ENCODE results near the gene MRPS18A. TPM values are rescaled to one million over a fixed set of nuclear protein-coding genes. Genes with fewer than 3 reads are reported as not detected.
"Not testable (repeated sequence)": the region's sequence is repeated elsewhere in the genome, so short reads cannot be mapped to it uniquely, and the experiment has no call there.

MRPS18A gene
- total and polyA plus RNA-seq, 9 donors, result 21.9 to 45.0 (median 29.8) TPM

DNA sequence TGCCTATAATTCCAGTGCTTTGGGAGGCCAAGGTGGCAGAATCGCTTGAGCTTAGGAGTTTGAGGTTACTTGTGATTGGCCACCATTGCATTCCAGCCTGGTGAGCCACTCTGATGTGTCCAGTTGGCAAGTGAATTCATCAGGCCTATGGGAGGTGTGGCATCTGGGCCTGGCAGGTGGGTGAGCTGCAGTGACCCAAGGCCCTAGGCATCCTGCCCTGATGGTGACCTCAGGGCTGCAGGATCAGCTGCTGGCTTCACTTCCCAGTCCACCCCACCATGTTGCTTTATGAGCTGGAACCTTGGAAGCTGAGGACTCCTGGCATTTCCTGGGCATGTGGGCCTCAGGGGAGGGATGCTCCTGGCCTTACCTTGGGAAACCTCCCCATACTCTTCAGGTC lies 22.2 kb downstream of the MRPS18A start:
- H3K27me3 ChIP-seq, result no peaks in the 10 kb centered on the region
- WGBS, 3 donors, result 88 to 93% (median 90%) methylated on average over 1 of the region's 1 CpG
- H3K36me3 ChIP-seq, result no peaks in the 10 kb centered on the region
- H3K4me3 ChIP-seq, result no peak overlapping the region
- no peak for DNase-seq
- intact Hi-C loops (cut with DNase I), result loop anchor here in 3 of 4 donors (5.0 to 10.0 kb wide), 4 partner anchors 92 to 412 kb away; partner anchors contain the start of gene VEGFA (in 2 of the 3)
- no peak overlapping the region for H3K27ac ChIP-seq
- no peak for TF ChIP-seq POLR2A (IDR thresholded peaks at IDR 0.05)
- TF ChIP-seq, protein P1, sequence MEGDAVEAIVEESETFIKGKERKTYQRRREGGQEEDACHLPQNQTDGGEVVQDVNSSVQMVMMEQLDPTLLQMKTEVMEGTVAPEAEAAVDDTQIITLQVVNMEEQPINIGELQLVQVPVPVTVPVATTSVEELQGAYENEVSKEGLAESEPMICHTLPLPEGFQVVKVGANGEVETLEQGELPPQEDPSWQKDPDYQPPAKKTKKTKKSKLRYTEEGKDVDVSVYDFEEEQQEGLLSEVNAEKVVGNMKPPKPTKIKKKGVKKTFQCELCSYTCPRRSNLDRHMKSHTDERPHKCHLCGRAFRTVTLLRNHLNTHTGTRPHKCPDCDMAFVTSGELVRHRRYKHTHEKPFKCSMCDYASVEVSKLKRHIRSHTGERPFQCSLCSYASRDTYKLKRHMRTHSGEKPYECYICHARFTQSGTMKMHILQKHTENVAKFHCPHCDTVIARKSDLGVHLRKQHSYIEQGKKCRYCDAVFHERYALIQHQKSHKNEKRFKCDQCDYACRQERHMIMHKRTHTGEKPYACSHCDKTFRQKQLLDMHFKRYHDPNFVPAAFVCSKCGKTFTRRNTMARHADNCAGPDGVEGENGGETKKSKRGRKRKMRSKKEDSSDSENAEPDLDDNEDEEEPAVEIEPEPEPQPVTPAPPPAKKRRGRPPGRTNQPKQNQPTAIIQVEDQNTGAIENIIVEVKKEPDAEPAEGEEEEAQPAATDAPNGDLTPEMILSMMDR (IDR thresholded peaks at IDR 0.05), result no peak
- no peaks in the 10 kb centered on the region for H3K9me3 ChIP-seq
- peaks cover 9% of the 10 kb centered on the region for H3K4me1 ChIP-seq (ENCODE audit: insufficient read depth)

DNA sequence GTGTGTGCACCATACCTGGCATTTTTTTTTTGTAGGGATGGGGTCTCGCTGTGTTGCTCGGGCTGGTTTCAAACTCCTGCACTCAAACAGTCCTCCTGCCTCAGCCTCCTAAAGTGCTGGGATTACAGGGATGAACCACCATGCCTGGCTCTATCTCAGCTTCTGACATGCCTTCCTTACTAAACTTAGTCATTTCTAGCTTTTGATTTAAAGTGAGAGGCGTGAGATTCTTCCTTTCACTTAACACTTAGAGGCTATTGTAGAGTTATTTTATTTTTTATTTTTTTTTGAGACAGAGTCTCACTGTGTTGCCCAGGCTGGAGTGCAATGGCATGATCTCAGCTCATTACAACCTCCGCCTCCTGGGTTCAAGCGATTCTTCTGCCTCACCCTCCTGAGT lies 24.6 kb downstream of the MRPS18A start:
- not testable (repeated sequence) for H3K36me3 ChIP-seq; H3K9me3 ChIP-seq; H3K4me1 ChIP-seq (ENCODE audit: insufficient read depth); H3K27ac ChIP-seq; H3K4me3 ChIP-seq; H3K27me3 ChIP-seq; DNase-seq
- 94% methylated on average over 5 of the region's 5 CpGs for WGBS, 3 donors
- intact Hi-C loops (cut with DNase I), result loop anchor here in 1 of 4 donors (10.0 kb wide), 1 partner anchor 102 kb away; no protein-coding TSS in a partner anchor

DNA sequence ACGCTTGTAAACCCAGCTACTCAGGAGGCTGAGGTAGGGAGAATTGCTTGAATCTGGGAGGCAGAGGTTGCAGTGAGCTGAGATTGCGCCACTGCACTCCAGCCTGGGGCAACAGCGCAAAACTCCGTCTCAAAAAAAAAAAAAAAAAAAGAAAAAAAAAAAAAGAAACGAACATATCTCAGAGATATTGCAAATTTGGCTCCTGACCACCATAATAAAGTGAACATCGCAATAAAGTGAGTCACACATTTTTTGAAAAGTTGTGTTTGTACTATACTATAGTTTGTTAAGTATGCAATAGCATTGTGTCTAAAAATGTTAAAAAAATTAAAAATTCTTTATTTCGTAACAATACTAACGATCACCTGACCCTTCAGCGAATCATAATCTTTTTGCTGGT lies 29.4 kb downstream of the MRPS18A start:
- intact Hi-C loops (cut with DNase I), result no loop called here
- no peaks in the 10 kb centered on the region for H3K36me3 ChIP-seq
- H3K9me3 ChIP-seq, result no peaks in the 10 kb centered on the region
- TF ChIP-seq, protein P1 (IDR thresholded peaks at IDR 0.05), result no peak
- TF ChIP-seq EP300 (IDR thresholded peaks at IDR 0.05), result no peak
- no peaks in the 10 kb centered on the region for H3K4me1 ChIP-seq (ENCODE audit: insufficient read depth)
- H3K27me3 ChIP-seq, result no peaks in the 10 kb centered on the region
- WGBS, 3 donors, result 94 to 96% (median 95%) methylated on average over 9 of the region's 9 CpGs
- no peak for DNase-seq
- H3K27ac ChIP-seq, result no peak overlapping the region
- no peak overlapping the region for H3K4me3 ChIP-seq

DNA sequence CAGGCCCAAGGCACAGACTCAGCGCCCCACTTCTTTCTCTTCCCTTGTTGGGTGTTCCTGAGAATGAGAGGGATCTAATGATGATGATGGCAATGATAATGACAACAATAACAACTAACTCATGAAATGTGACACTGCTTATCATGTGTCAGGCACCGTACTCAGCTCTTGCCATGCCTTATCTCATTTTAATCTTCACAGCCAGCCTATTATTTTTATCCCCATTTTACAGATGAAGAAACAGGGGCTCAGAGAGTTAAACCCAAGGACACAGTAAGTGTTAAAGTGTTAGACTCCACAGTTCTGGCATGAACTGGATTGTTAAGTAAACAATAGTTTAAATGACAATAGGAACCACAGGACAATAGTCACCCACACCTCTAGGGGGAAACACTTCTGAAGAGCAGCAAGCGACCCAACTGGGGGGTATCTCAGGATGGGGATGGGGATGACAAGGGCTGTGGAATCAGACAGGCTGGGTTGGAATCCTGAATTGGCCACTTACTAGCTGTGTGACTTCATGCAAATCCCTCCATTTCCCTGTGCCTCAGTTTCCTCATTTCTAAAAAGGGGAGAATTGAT lies 30.3 kb downstream of the MRPS18A start:
- TF ChIP-seq POLR2A (IDR thresholded peaks at IDR 0.05) (no peak), EP300 (IDR thresholded peaks at IDR 0.05) (no peak)
- TF ChIP-seq, protein P1 (IDR thresholded peaks at IDR 0.05), result no peak
- WGBS, 3 donors, result 83 to 95% (median 93%) methylated on average over 3 of the region's 3 CpGs
- H3K4me3 ChIP-seq, result no peak overlapping the region
- H3K27ac ChIP-seq, result no peak overlapping the region
- H3K27me3 ChIP-seq, result no peaks in the 10 kb centered on the region
- H3K9me3 ChIP-seq, result no peaks in the 10 kb centered on the region
- intact Hi-C loops (cut with DNase I), result no loop called here
- no peaks in the 10 kb centered on the region for H3K4me1 ChIP-seq (ENCODE audit: insufficient read depth)
- H3K36me3 ChIP-seq, result no peaks in the 10 kb centered on the region
- DNase-seq, result no peak

DNA sequence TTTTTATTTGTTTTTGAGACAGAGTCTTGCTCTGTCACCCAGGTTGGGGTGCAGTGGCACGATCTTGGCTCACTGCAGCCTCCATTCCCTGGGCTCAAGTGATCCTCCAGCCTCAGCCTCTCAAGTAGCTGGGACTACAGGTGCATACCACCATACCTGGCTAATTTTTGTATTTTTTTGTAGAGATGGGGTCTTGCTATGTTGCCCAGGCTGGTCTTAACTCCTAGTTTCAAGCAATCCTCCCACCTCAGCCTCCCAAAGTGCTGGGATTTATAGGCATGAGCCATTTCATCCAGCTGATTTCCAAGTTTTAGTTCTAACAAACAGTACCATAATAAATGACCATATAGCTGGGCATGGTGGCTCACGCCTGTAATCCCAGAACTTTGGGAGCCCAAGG lies 34.8 kb downstream of the MRPS18A start:
- DNase-seq; intact Hi-C loops (cut with DNase I); H3K27ac ChIP-seq; H3K9me3 ChIP-seq; H3K4me1 ChIP-seq (ENCODE audit: insufficient read depth); H3K27me3 ChIP-seq; H3K36me3 ChIP-seq; H3K4me3 ChIP-seq: not testable (repeated sequence)
- 93 to 98% (median 94%) methylated on average over 2 of the region's 2 CpGs for WGBS, 3 donors
